Loucy (cell line): Measurements from ENCODE around the gene CCDC178.

Experiments
- H2AFZ ChIP-seq: fragments of 200-600 bp; sonication (generic); 2 replicates; pipeline ENCODE4 v1.6.0; 2016; ENCODE audit warnings: antibody characterized with exemption, mild to moderate bottlenecking, low read length, moderate library complexity
- H3F3A ChIP-seq: fragments of 200-600 bp; 2 replicates; pipeline ENCODE4 v1.6.0; 2016; ENCODE audit warnings: antibody characterized with exemption, low read depth, mild to moderate bottlenecking
- H3K27me3 ChIP-seq: fragments of 200-600 bp; sonication (generic); 2 replicates; pipeline ENCODE4 v1.6.1; 2014; ENCODE audit warnings: low read length, mild to moderate bottlenecking; ENCODE audit not compliant: insufficient read depth, poor library complexity, severe bottlenecking
- H3K36me3 ChIP-seq: fragments of 200-600 bp; sonication (generic); 2 replicates; pipeline ENCODE4 v1.6.1; 2016; ENCODE audit warnings: low read length; ENCODE audit not compliant: insufficient read depth
- H3K4me1 ChIP-seq: fragments of 200-600 bp; sonication (generic); 2 replicates; pipeline ENCODE4 v1.5.1; 2014; ENCODE audit warnings: low read length, mild to moderate bottlenecking; ENCODE audit not compliant: insufficient read depth, poor library complexity, severe bottlenecking
- H3K4me2 ChIP-seq: fragments of 200-600 bp; sonication (generic); 2 replicates; pipeline ENCODE4 v1.6.0; 2014; ENCODE audit warnings: antibody characterized with exemption, low read length, low read depth, mild to moderate bottlenecking; ENCODE audit not compliant: poor library complexity, severe bottlenecking
- H3K4me3 ChIP-seq: fragments of 200-600 bp; sonication (generic); 2 replicates; pipeline ENCODE4 v1.5.1; 2014; ENCODE audit warnings: low read length, mild to moderate bottlenecking, mixed read lengths; ENCODE audit not compliant: poor library complexity, severe bottlenecking
- H3K79me2 ChIP-seq: fragments of 200-600 bp; sonication (generic); 2 replicates; pipeline ENCODE4 v1.6.1; 2014; ENCODE audit warnings: low read length; ENCODE audit not compliant: insufficient read depth
- H3K9ac ChIP-seq: fragments of 200-600 bp; sonication (generic); 2 replicates; pipeline ENCODE4 v1.6.0; 2014; ENCODE audit warnings: mild to moderate bottlenecking, low read depth, low read length, moderate library complexity; ENCODE audit not compliant: poor library complexity, severe bottlenecking
- H3K9me2 ChIP-seq: fragments of 200-600 bp; sonication (generic); replicated peaks from 2 replicates; pipeline ENCODE4 v1.6.1; 2016; ENCODE audit warnings: low read depth, low read length, mixed read lengths
- H3K9me3 ChIP-seq: fragments of 200-600 bp; sonication (generic); 2 replicates; pipeline ENCODE4 v1.6.1; 2014; ENCODE audit warnings: mild to moderate bottlenecking, antibody characterized with exemption, low read length, low read depth; ENCODE audit not compliant: insufficient read depth
- H4K20me1 ChIP-seq: fragments of 200-600 bp; sonication (generic); 2 replicates; pipeline ENCODE4 v1.6.0; 2014; ENCODE audit warnings: antibody characterized with exemption, low read length, mild to moderate bottlenecking; ENCODE audit not compliant: insufficient read depth, poor library complexity, severe bottlenecking
- CTCF ChIP-seq: fragments of 200-600 bp; sonication (generic); conservative IDR thresholded peaks from 2 replicates; pipeline ENCODE4 v1.5.1; 2014; ENCODE audit warnings: mild to moderate bottlenecking, antibody characterized with exemption, low read length
- EZH2phosphoT487 ChIP-seq: fragments of 200-600 bp; IDR thresholded peaks from 2 replicates; pipeline ENCODE4 v1.6.1; 2018; ENCODE audit warnings: antibody characterized with exemption, mild to moderate bottlenecking, moderate library complexity, borderline replicate concordance

Gene CCDC178

GRCh38 chr18:33330711-33331110 lies 109.8 kb downstream of the CCDC178 start:
- no peaks in the 10 kb centered on the region for H4K20me1 ChIP-seq

GRCh38 chr18:33326975-33327374 lies 113.5 kb downstream of the CCDC178 start:
- no peak for TF ChIP-seq CTCF
- no peak for TF ChIP-seq EZH2phosphoT487
- no peaks in the 10 kb centered on the region for H3F3A ChIP-seq
- H4K20me1 ChIP-seq = no peaks in the 10 kb centered on the region
- no peaks in the 10 kb centered on the region for H3K79me2 ChIP-seq
- no peak overlapping the region for H3K9ac ChIP-seq
- H3K4me1 ChIP-seq = no peaks in the 10 kb centered on the region
- no peaks in the 10 kb centered on the region for H3K9me3 ChIP-seq
- H3K36me3 ChIP-seq = no peaks in the 10 kb centered on the region
- no peaks in the 10 kb centered on the region for H3K9me2 ChIP-seq
- H3K27me3 ChIP-seq = no peaks in the 10 kb centered on the region
- no peak overlapping the region for H3K4me2 ChIP-seq
- H2AFZ ChIP-seq = no peak overlapping the region
- no peak overlapping the region for H3K4me3 ChIP-seq

More at GRCh38 chr18:33330711-33331110, 109.8 kb downstream of the CCDC178 start:
- no peaks in the 10 kb centered on the region for H3K79me2 ChIP-seq
- H3K9me3 ChIP-seq = no peaks in the 10 kb centered on the region
- H3K4me1 ChIP-seq = no peaks in the 10 kb centered on the region
- no peak overlapping the region for H3K4me2 ChIP-seq
- no peaks in the 10 kb centered on the region for H3F3A ChIP-seq
- TF ChIP-seq CTCF = no peak
- no peak for TF ChIP-seq EZH2phosphoT487
- no peak overlapping the region for H2AFZ ChIP-seq
- H3K27me3 ChIP-seq = no peaks in the 10 kb centered on the region
- H3K4me3 ChIP-seq = no peak overlapping the region
- no peaks in the 10 kb centered on the region for H3K9me2 ChIP-seq
- no peak overlapping the region for H3K9ac ChIP-seq
- H3K36me3 ChIP-seq = no peaks in the 10 kb centered on the region

- Histone ChIP-seq H4K20me1 (no peaks in the 10 kb centered on the region), H2AFZ (no peak overlapping the region), H3K4me1 (peaks cover 11% of the 10 kb centered on the region), H3K9ac (no peak overlapping the region), H3K4me3 (no peak overlapping the region), H3K4me2 (no peak overlapping the region), H3K79me2 (no peaks in the 10 kb centered on the region), H3K9me2 (no peaks in the 10 kb centered on the region), H3F3A (no peaks in the 10 kb centered on the region), H3K9me3 (no peaks in the 10 kb centered on the region), H3K36me3 (no peaks in the 10 kb centered on the region), H3K27me3 (no peaks in the 10 kb centered on the region)
- TF ChIP-seq EZH2phosphoT487 (no peak), CTCF (no peak)
Observed at GRCh38 chr18:33317640-33318039, 122.9 kb downstream of the CCDC178 start.
